HepG2 (cell line): Measurements from ENCODE around the gene CALCB. TPM values are rescaled to one million over a fixed set of nuclear protein-coding genes. Genes with fewer than 3 reads are reported as not detected.

Experiments used
- ATAC-seq: fragments of 200-7000 bp; cut with Tn5 transposase; 3 replicates; pipeline ENCODE4 v1.9.1; 2020; ENCODE audit warnings: mild to moderate bottlenecking, moderate library complexity
- BruUV-seq: library from RNA; stranded (reverse); fragments of 400-500 nt; replicated peaks from 2 replicates; lab custom pipeline; 2021; lab: Mats Ljungman, UMichigan
- CTCF ChIA-PET: fragments of 300-600 bp; formaldehyde crosslinking; extraction: SDS; loops from one replicate; lab custom pipeline; 2021; ENCODE audit warnings: low total read pairs, inconsistent platforms, low intra/inter-chr PET ratio; lab: Yijun Ruan, JAX
- POLR2A ChIA-PET: fragments of 350-600 bp; sonication (Branson Sonifier 250); formaldehyde crosslinking; loops from one replicate; lab custom pipeline; 2020; ENCODE audit warnings: antibody characterized with exemption, inconsistent platforms; lab: Yijun Ruan, JAX
- DNase-seq: peaks from one replicate; pipeline ENCODE4 v3.0.0-alpha.2; 2015; ENCODE audit warnings: low spot score
- FAIRE-seq: peaks from 3 replicates; lab custom pipeline; 2011; peaks lifted over from hg19 to GRCh38; lab: Jason Lieb, UNC
- H2AFZ ChIP-seq: one replicate; pipeline ENCODE4 v1.6.1; 2011; ENCODE audit warnings: low read length, inconsistent platforms
- H3K27ac ChIP-seq: fragments of 300-600 bp; 3 replicates; pipeline ENCODE4 v1.8.0; 2011; ENCODE audit warnings: mixed run types, mild to moderate bottlenecking, mixed read lengths, low read length, inconsistent platforms; ENCODE audit not compliant: insufficient read depth; ENCODE audit errors: extremely low read length
- H3K27me3 ChIP-seq, 2 experiments: fragments of 200-600 bp in 1 of 2; 2 replicates in 1 of 2; 3 replicates in 1 of 2; pipeline versions ENCODE4 v1.6.0 to v1.8.0; 2011; ENCODE audit warnings: low read length in 2 of 2, mild to moderate bottlenecking in 2 of 2, moderate library complexity in 2 of 2, inconsistent platforms in 1 of 2; ENCODE audit not compliant: insufficient read depth in 2 of 2, control insufficient read depth in 1 of 2
- H3K36me3 ChIP-seq, 2 experiments: fragments of 200-600 bp in 1 of 2; replicated peaks in 1 of 2; 2 replicates in 1 of 2; 3 replicates in 1 of 2; pipeline versions ENCODE4 v1.5.1 to v1.8.0; 2011; ENCODE audit warnings: low read length in 2 of 2, inconsistent platforms in 1 of 2; ENCODE audit not compliant: insufficient read depth in 2 of 2, control insufficient read depth in 1 of 2
- H3K4me1 ChIP-seq: 2 replicates; pipeline ENCODE4 v1.5.1; 2012; ENCODE audit warnings: low read length, inconsistent platforms; ENCODE audit not compliant: insufficient read depth
- H3K4me2 ChIP-seq: 2 replicates; pipeline ENCODE4 v1.6.0; 2011; ENCODE audit warnings: low read depth, low read length, inconsistent platforms
- H3K4me3 ChIP-seq, 3 experiments: fragments of 200-600 bp in 1 of 3; sonication (generic), shearing (Covaris generic) in 1 of 3; replicated peaks in 1 of 3; 2 replicates each; pipeline ENCODE4 v1.5.1; 2011 to 2016; ENCODE audit warnings: low read length in 3 of 3, inconsistent platforms in 2 of 3, low read depth in 2 of 3, mild to moderate bottlenecking in 2 of 3, control low read depth in 1 of 3, mixed read lengths in 1 of 3; ENCODE audit not compliant: insufficient read depth in 1 of 3
- H3K79me2 ChIP-seq: one replicate; pipeline ENCODE4 v1.6.1; 2011; ENCODE audit warnings: low read length, inconsistent platforms; ENCODE audit not compliant: insufficient read depth
- H3K9ac ChIP-seq: 2 replicates; pipeline ENCODE4 v1.6.0; 2011; ENCODE audit warnings: mild to moderate bottlenecking, low read depth, low read length, inconsistent platforms; ENCODE audit not compliant: insufficient read depth
- H3K9me3 ChIP-seq: 2 replicates; pipeline ENCODE4 v1.5.1; 2012; ENCODE audit warnings: mild to moderate bottlenecking, low read length
- H4K20me1 ChIP-seq: 2 replicates; pipeline ENCODE4 v1.6.0; 2011; ENCODE audit warnings: inconsistent platforms, mild to moderate bottlenecking, low read length, moderate library complexity; ENCODE audit not compliant: insufficient read depth
- GLI4 ChIP-seq: sonication (generic); formaldehyde crosslinking; IDR thresholded peaks from 2 replicates; pipeline ENCODE4 v1.5.1; 2020; ENCODE audit warnings: missing genetic modification reagents, mild to moderate bottlenecking, moderate library complexity, borderline replicate concordance
- HNRNPLL ChIP-seq: fragments of 200-400 bp; formaldehyde crosslinking; IDR thresholded peaks from 2 replicates; pipeline ENCODE4 v1.6.1; 2017; ENCODE audit warnings: mild to moderate bottlenecking, low read depth, low read length; ENCODE audit not compliant: poor library complexity, severe bottlenecking
- MAZ ChIP-seq, 2 experiments: sonication (generic) in 1 of 2; formaldehyde crosslinking in 1 of 2; IDR thresholded peaks; 2 replicates each; pipeline versions ENCODE4 v1.5.0 to v1.6.1; 2012 to 2020; ENCODE audit warnings: low read depth in 2 of 2, mild to moderate bottlenecking in 2 of 2, borderline replicate concordance in 1 of 2, improper control_type of control experiment in 1 of 2, low read length in 1 of 2, missing genetic modification reagents in 1 of 2, moderate library complexity in 1 of 2
- SIN3A ChIP-seq: IDR thresholded peaks from 2 replicates; pipeline ENCODE4 v1.6.1; 2011; ENCODE audit warnings: low read depth, mild to moderate bottlenecking, control low read depth, low read length, borderline replicate concordance
- SP4 ChIP-seq: sonication (generic); formaldehyde crosslinking; IDR thresholded peaks from 2 replicates; pipeline ENCODE4 v1.8.1; 2023; ENCODE audit warnings: mild to moderate bottlenecking, missing genetic modification reagents
- ZNF333 ChIP-seq: sonication (generic); formaldehyde crosslinking; IDR thresholded peaks from 2 replicates; pipeline ENCODE4 v1.4.0; 2020; ENCODE audit warnings: mild to moderate bottlenecking, missing genetic modification reagents, borderline replicate concordance
- ZNF691 ChIP-seq: sonication (generic); formaldehyde crosslinking; IDR thresholded peaks from 2 replicates; pipeline ENCODE4 v1.4.0; 2020; ENCODE audit warnings: missing genetic modification reagents, low read depth, mild to moderate bottlenecking, borderline replicate concordance
- WGBS: methylation state at CpG from one replicate; pipeline ENCODE4 v1.1.6; 2017; ENCODE audit warnings: low lambda C conversion rate; 5-methylcytosine and 5-hydroxymethylcytosine counted together
- in situ Hi-C: cut with HindIII; loops from 2 replicates; pipeline ENCODE4 v1.10.0; 2017; ENCODE audit warnings: low pct_unique_long_range_greater_than_20kb; ENCODE audit not compliant: extremely low pct_ligation_motif_present
- intact Hi-C: fragments of 100-400 bp; cut with micrococcal nuclease; formaldehyde crosslinking; loops from one replicate; pipeline ENCODE4 v1.10.0; 2022; ENCODE audit not compliant: unreplicated experiment
- polyA plus RNA-seq, 8 experiments: library from polyadenylated mRNA; depleted of rRNA in 3 of 8; stranded (reverse) in 7 of 8; unstranded in 1 of 8; fragments of >200 nt; fragmentation: Illumina TruSeq in 4 of 8; extraction: Trizol in 4 of 8; gene quantifications; 2 replicates each; pipeline versions ENCODE4 v1.2.1 to v1.2.3, GENCODE V29; 2011 to 2016; ENCODE audit warnings: low read depth in 4 of 8, missing spikeins in 1 of 8, mixed read lengths in 1 of 8; ENCODE audit not compliant: insufficient read depth in 1 of 8
- total RNA-seq, 5 experiments: library from RNA; depleted of rRNA; stranded (reverse); fragments of >200 nt; fragmentation: Illumina TruSeq; extraction: Trizol; gene quantifications; 2 replicates each; pipeline ENCODE4 v1.2.3, GENCODE V29; 2016; ENCODE audit warnings: low read depth in 1 of 5
- TF ChIP-seq, protein P1 (sequence below): sonication (generic); formaldehyde crosslinking; IDR thresholded peaks from 2 replicates; pipeline ENCODE4 v1.8.1; 2023; ENCODE audit warnings: mild to moderate bottlenecking, moderate library complexity, missing genetic modification reagents
- TF ChIP-seq, protein P2 (sequence below): sonication (generic); formaldehyde crosslinking; IDR thresholded peaks from 2 replicates; pipeline ENCODE4 v1.4.0; 2020; ENCODE audit warnings: mild to moderate bottlenecking, missing genetic modification reagents
- TF ChIP-seq, protein P3 (sequence below): sonication (generic); formaldehyde crosslinking; IDR thresholded peaks from 2 replicates; pipeline ENCODE4 v1.5.0; 2020; ENCODE audit warnings: mild to moderate bottlenecking, missing genetic modification reagents

The CALCB gene
- total and polyA plus RNA-seq, 2 of the 13 experiments (the other 11 are each of a cell fraction or from before 2014, with no cell fraction given) = not detected

DNA sequence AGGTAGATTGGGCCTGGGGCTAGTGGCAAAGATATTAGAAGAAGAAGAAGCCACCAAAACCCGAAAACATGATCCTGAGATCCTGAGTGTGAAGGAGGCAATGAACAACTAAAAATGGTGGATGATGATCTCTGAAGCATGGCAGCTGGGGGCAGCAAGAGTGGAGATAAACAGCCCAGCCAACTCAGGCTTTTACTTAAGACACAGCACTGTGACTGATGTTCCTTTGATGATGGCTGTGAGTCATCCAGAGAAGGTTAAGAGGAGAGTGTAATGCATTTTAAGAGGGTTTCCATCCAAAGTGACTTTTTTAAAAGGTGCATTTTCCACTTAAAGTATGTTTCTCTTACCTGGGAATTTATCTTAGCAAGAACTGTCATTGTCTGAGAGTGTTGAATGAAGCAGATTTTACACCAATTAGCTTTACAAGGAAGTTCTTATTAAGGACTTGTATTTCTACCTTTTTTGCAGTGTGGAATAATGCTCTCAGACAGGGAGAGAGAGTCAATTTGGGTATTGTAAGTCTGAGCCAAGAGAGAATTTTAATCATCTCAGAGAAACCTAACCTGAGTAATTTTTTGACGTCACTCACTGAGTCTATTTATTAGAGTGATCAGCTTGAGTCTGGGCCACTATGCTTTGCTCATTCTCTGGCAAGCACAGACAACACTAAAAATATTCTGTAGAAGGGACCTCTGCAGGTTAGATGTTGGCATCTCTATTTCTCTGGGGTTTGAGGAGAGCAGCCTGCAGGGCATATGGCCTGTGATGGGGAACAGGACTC lies 14.1 kb upstream of the CALCB start:
- Histone ChIP-seq H3K9me3 (no peaks in the 10 kb centered on the region), H4K20me1 (no peaks in the 10 kb centered on the region), H3K36me3 (no peaks in the 10 kb centered on the region), H3K4me3 (no peak overlapping the region), H2AFZ (no peak overlapping the region), H3K27ac (no peak overlapping the region), H3K27me3 (no peaks in the 10 kb centered on the region; a peak in 1 of 5 replicates), H3K4me1 (no peaks in the 10 kb centered on the region), H3K4me2 (no peak overlapping the region), H3K9ac (no peak overlapping the region), H3K79me2 (no peaks in the 10 kb centered on the region)
- ChIA-PET CTCF (no interaction called here), POLR2A (no interaction called here)
- BruUV-seq = no TSS peak
- 0% methylated on average over 2 of the region's 2 CpGs for WGBS
- ATAC-seq (no peak), DNase-seq (no peak), FAIRE-seq (no peak)
- intact Hi-C loops (no loop called here), in situ Hi-C loops (no loop called here)
- TF ChIP-seq SIN3A (no peak), ZNF333 (CRISPR knock-in tag) (no peak), GLI4 (CRISPR knock-in tag) (no peak), MAZ (IDR thresholded peaks at IDR 0.05; ENCODE audit: borderline replicate concordance, low read depth, low read length) (no peak), MAZ (CRISPR knock-in tag; IDR thresholded peaks at IDR 0.05; ENCODE audit: low read depth) (no peak)
- TF ChIP-seq, protein P1, sequence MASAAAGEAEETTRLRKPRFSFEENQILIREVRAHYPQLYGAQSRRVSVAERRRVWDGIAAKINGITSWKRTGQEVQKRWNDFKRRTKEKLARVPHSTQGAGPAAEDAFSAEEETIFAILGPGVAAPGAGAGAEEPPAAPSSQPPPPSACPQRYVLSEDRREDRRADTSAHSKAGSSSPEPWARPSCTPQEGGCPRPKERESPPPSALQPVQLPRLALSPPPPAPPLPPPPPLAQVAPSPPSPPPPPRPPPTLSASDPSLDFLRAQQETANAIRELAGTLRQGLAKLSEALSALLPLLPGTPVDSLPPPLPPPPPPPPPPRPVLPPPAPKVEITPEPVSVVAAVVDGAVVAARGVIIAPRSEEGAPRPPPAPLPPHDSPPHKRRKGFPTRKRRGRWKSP (CRISPR knock-in tag) = no peak

DNA sequence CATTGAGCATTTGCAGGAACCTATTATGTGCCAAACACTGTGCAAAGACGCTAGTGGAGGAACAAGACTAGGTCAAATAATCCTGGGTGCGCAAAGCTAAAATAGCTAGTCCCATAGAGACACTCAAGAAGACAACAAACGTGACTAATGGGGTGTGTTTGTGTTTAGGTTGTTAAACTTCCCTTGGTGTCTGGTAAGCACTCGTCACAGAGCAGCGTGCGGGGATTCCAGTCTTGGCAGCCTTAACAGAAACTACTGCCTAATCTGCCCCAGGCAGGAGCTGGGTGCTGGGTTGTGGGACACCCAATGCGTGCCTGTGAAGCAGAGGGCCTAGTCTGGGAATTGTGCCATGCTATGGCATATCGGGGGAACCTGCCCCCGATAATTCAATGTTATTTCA lies 10.8 kb upstream of the CALCB start:
- intact Hi-C loops = no loop called here
- no peak overlapping the region for H3K9ac ChIP-seq
- 38% methylated on average over 9 of the region's 9 CpGs for WGBS
- TF ChIP-seq ZNF691 (CRISPR knock-in tag) (no peak), HNRNPLL (no peak), SP4 (no peak)
- TF ChIP-seq, protein P2, sequence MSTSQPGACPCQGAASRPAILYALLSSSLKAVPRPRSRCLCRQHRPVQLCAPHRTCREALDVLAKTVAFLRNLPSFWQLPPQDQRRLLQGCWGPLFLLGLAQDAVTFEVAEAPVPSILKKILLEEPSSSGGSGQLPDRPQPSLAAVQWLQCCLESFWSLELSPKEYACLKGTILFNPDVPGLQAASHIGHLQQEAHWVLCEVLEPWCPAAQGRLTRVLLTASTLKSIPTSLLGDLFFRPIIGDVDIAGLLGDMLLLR (CRISPR knock-in tag) = no peak
- TF ChIP-seq, protein P3, sequence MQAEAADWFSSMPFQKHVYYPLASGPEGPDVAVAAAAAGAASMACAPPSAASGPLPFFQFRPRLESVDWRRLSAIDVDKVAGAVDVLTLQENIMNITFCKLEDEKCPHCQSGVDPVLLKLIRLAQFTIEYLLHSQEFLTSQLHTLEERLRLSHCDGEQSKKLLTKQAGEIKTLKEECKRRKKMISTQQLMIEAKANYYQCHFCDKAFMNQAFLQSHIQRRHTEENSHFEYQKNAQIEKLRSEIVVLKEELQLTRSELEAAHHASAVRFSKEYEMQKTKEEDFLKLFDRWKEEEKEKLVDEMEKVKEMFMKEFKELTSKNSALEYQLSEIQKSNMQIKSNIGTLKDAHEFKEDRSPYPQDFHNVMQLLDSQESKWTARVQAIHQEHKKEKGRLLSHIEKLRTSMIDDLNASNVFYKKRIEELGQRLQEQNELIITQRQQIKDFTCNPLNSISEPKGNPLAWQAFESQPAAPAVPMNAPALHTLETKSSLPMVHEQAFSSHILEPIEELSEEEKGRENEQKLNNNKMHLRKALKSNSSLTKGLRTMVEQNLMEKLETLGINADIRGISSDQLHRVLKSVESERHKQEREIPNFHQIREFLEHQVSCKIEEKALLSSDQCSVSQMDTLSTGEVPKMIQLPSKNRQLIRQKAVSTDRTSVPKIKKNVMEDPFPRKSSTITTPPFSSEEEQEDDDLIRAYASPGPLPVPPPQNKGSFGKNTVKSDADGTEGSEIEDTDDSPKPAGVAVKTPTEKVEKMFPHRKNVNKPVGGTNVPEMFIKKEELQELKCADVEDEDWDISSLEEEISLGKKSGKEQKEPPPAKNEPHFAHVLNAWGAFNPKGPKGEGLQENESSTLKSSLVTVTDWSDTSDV (CRISPR knock-in tag) = no peak

More for the DNA sequence above, 10.8 kb upstream of the CALCB start:
- no TSS peak for BruUV-seq
- POLR2A ChIA-PET = no interaction called here
- Histone ChIP-seq H3K27ac (no peak overlapping the region), H3K79me2 (no peaks in the 10 kb centered on the region), H3K4me3 (no peak overlapping the region), H3K27me3 (no peaks in the 10 kb centered on the region; a peak in 1 of 5 replicates), H2AFZ (no peak overlapping the region), H3K9me3 (no peaks in the 10 kb centered on the region), H3K4me2 (no peak overlapping the region), H4K20me1 (no peaks in the 10 kb centered on the region), H3K4me1 (no peaks in the 10 kb centered on the region), H3K36me3 (no peaks in the 10 kb centered on the region)
- no peak for ATAC-seq
- FAIRE-seq = no peak
- CTCF ChIA-PET = no interaction called here
- in situ Hi-C loops = no loop called here
- no peak for DNase-seq
